ENCODE measurements around the gene LOC101059915.

DNA sequence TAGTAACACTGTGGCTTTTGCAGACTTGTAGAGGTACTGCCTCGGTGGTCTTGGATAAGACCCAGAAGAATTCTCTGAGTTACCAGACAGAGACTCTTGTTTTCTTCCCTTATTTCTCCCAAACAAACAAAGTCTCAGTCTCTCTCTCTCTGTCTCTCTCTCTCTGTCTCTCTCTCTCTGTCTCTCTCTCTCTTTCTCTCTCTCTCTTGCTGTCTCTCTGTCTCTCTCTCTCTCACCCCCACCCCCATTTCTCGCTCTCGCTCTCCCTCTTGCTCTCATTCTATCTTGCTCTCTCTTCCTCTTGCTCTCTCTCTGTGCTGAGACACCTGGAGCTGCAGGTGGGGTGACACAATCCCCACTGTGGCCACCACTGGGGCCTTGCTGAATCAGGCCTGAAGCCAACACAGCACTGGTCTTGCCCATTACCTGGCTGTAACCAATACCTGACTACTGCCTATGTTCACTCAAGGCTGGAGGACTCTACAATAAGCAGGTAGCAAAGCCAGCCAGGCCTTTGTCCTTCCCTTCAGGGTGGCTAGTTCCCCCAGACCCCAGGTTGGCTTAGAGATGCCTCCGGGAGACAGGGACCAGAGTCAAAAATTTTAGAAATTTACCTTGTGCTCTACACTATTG, 12.3 kb downstream of the LOC101059915 start:
- TF ChIP-seq CTCF (IDR thresholded peaks at IDR 0.05) = no peak
- no peak for TF ChIP-seq POLR2A (IDR thresholded peaks at IDR 0.05; ENCODE audit: low read depth)
- TF ChIP-seq EP300 (IDR thresholded peaks at IDR 0.05) = no peak
